GM12878 (cell line): ENCODE data around the gene TOX2. TPM values are rescaled to one million over a fixed set of nuclear protein-coding genes. Genes with fewer than 3 reads are reported as not detected.

Experiments used
- ATAC-seq: fragments of 200-7000 bp; cut with Tn5 transposase; 3 replicates; pipeline ENCODE4 v1.9.1; 2020; ENCODE audit warnings: mild to moderate bottlenecking, moderate library complexity
- BruUV-seq: library from RNA; stranded (reverse); fragments of 400-500 nt; replicated peaks from 2 replicates; lab custom pipeline; 2021; lab: Mats Ljungman, UMichigan
- CTCF ChIA-PET: fragments of 300-600 bp; sonication (Branson Sonifier 250); formaldehyde crosslinking; extraction: SDS; loops from one replicate; lab custom pipeline; 2021; ENCODE audit warnings: inconsistent platforms; lab: Yijun Ruan, JAX
- POLR2A ChIA-PET: fragments of 350-600 bp; formaldehyde crosslinking; extraction: SDS; loops from one replicate; lab custom pipeline; 2021; ENCODE audit warnings: inconsistent platforms; lab: Charles Lee
- RAD21 ChIA-PET: fragments of 300-600 bp; sonication (Branson Sonifier 250); formaldehyde crosslinking; loops from one replicate; lab custom pipeline; 2023; ENCODE audit warnings: antibody characterized with exemption; ENCODE audit not compliant: unreplicated experiment; lab: Charles Lee
- SMC1A ChIA-PET: fragments of 300-600 bp; sonication (Branson Sonifier 250); formaldehyde crosslinking; loops from one replicate; lab custom pipeline; 2023; ENCODE audit not compliant: unreplicated experiment, uncharacterized antibody; lab: Charles Lee
- DNase-seq: peaks from one replicate; pipeline ENCODE4 v3.0.0-alpha.2; 2011; ENCODE audit warnings: low read depth, low spot score
- FAIRE-seq: peaks from 3 replicates; lab custom pipeline; 2011; peaks lifted over from hg19 to GRCh38; lab: Jason Lieb, UNC
- H2AFZ ChIP-seq: 2 replicates; pipeline ENCODE4 v1.6.0; 2011; ENCODE audit warnings: low read depth, low read length, control low read depth; ENCODE audit not compliant: control insufficient read depth
- H3K27ac ChIP-seq: 2 replicates; pipeline ENCODE4 v1.5.1; 2011; ENCODE audit warnings: control low read depth; ENCODE audit not compliant: control insufficient read depth, insufficient read depth
- H3K27me3 ChIP-seq, 2 experiments: replicated peaks in 1 of 2; 2 replicates each; pipeline versions ENCODE4 v1.6.0 to v1.6.1; 2011; ENCODE audit warnings: low read length in 1 of 2; ENCODE audit not compliant: control insufficient read depth in 2 of 2, insufficient read depth in 2 of 2
- H3K36me3 ChIP-seq, 2 experiments: 2 replicates each; pipeline ENCODE4 v1.5.1; 2011; ENCODE audit warnings: low read length in 1 of 2; ENCODE audit not compliant: control insufficient read depth in 2 of 2, insufficient read depth in 2 of 2
- H3K4me1 ChIP-seq: 2 replicates; pipeline ENCODE4 v1.6.1; 2011; ENCODE audit warnings: mild to moderate bottlenecking, low read length, moderate library complexity, mixed read lengths; ENCODE audit not compliant: control insufficient read depth, insufficient read depth
- H3K4me2 ChIP-seq: 2 replicates; pipeline ENCODE4 v1.6.0; 2011; ENCODE audit warnings: control low read depth; ENCODE audit not compliant: control insufficient read depth, insufficient read depth
- H3K4me3 ChIP-seq: fragments of 200-600 bp; sonication (generic); 2 replicates; pipeline ENCODE4 v1.5.1; 2016
- H3K79me2 ChIP-seq: 2 replicates; pipeline ENCODE4 v1.6.0; 2011; ENCODE audit warnings: low read length; ENCODE audit not compliant: control insufficient read depth, insufficient read depth
- H3K9ac ChIP-seq: 2 replicates; pipeline ENCODE4 v1.8.0; 2011; ENCODE audit warnings: low read length, control low read depth, mixed read lengths; ENCODE audit not compliant: control insufficient read depth, insufficient read depth
- H3K9me3 ChIP-seq: replicated peaks from 3 replicates; pipeline ENCODE4 v1.5.1; 2011; ENCODE audit warnings: mild to moderate bottlenecking, low read length; ENCODE audit not compliant: control insufficient read depth, insufficient read depth
- H4K20me1 ChIP-seq: 2 replicates; pipeline ENCODE4 v1.6.0; 2011; ENCODE audit not compliant: control insufficient read depth, insufficient read depth
- ASH2L ChIP-seq: fragments of 300-600, 200-600 bp; sonication (generic); IDR thresholded peaks from 2 replicates; pipeline ENCODE4 v1.6.1; 2017; ENCODE audit warnings: low read depth, mild to moderate bottlenecking, borderline replicate concordance
- CEBPB ChIP-seq, 2 experiments: fragments of 150-350 bp in 1 of 2; IDR thresholded peaks; 2 replicates each; pipeline ENCODE4 v1.6.1; 2012 to 2014; ENCODE audit warnings: low read depth in 2 of 2, low read length in 2 of 2, borderline replicate concordance in 1 of 2, inconsistent platforms in 1 of 2
- CHD4 ChIP-seq: fragments of 200-600 bp; sonication (generic); IDR thresholded peaks from 2 replicates; pipeline ENCODE4 v1.6.1; 2016; ENCODE audit warnings: mild to moderate bottlenecking
- CREB1 ChIP-seq: IDR thresholded peaks from 2 replicates; pipeline ENCODE4 v1.6.1; 2012; ENCODE audit warnings: low read depth, mild to moderate bottlenecking, inconsistent platforms
- RB1 ChIP-seq: fragments of 450-650 bp; formaldehyde crosslinking; IDR thresholded peaks from 2 replicates; pipeline ENCODE4 v1.6.1; 2017; ENCODE audit warnings: mild to moderate bottlenecking, borderline replicate concordance
- SUPT20H ChIP-seq: IDR thresholded peaks from 2 replicates; pipeline ENCODE4 v1.6.1; 2011; ENCODE audit warnings: low read depth, mild to moderate bottlenecking, low read length, moderate library complexity, borderline replicate concordance; ENCODE audit not compliant: control insufficient read depth
- ZNF207 ChIP-seq: fragments of 450-650 bp; IDR thresholded peaks from 2 replicates; pipeline ENCODE4 v1.6.1; 2014; ENCODE audit warnings: antibody characterized with exemption, mild to moderate bottlenecking, borderline replicate concordance
- WGBS: methylation state at CpG from one replicate; pipeline ENCODE4 v1.1.6; 2016; ENCODE audit warnings: low lambda C conversion rate; ENCODE audit not compliant: insufficient replicate concordance, insufficient coverage; ENCODE audit errors: missing lambda C conversion rate; 5-methylcytosine and 5-hydroxymethylcytosine counted together
- in situ Hi-C: fragments of 300-500 bp; cut with MboI; formaldehyde crosslinking; loops from 9 replicates; pipeline ENCODE4 v1.14.3; 2018; ENCODE audit warnings: mixed read lengths
- intact Hi-C: fragments of 100-400 bp; cut with micrococcal nuclease; formaldehyde crosslinking; loops from one replicate; pipeline ENCODE4 v1.14.2; 2022; ENCODE audit not compliant: unreplicated experiment
- polyA plus RNA-seq, 11 experiments: library from polyadenylated mRNA; depleted of rRNA in 4 of 11; unstranded in 6 of 11; stranded (reverse) in 5 of 11; fragments of >200 nt; fragmentation: Nextera tagmentation in 4 of 11; fragmentation: Illumina TruSeq in 1 of 11; extraction: Ambion mirVana in 4 of 11; extraction: Trizol in 1 of 11; gene quantifications; 1 replicate in 1 of 11; 2 replicates in 10 of 11; pipeline versions ENCODE4 v1.2.1 to v1.2.3, GENCODE V29; 2011 to 2016; ENCODE audit warnings: inconsistent platforms in 2 of 11, missing spikeins in 2 of 11, low read depth in 1 of 11
- total RNA-seq, 4 experiments: library from RNA; depleted of rRNA in 3 of 4; stranded (reverse); fragments of >200 nt in 3 of 4; fragmentation: Illumina TruSeq in 1 of 4; extraction: Trizol in 1 of 4; gene quantifications; 2 replicates each; pipeline versions ENCODE4 v1.2.1 to v1.2.3, GENCODE V29; 2013 to 2021

TOX2 gene
- total and polyA plus RNA-seq, 10 of the 15 experiments (the other 5 are each of a cell fraction or from before 2014, with no cell fraction given) = 2.6 to 40.5 (median 7.9) TPM

DNA sequence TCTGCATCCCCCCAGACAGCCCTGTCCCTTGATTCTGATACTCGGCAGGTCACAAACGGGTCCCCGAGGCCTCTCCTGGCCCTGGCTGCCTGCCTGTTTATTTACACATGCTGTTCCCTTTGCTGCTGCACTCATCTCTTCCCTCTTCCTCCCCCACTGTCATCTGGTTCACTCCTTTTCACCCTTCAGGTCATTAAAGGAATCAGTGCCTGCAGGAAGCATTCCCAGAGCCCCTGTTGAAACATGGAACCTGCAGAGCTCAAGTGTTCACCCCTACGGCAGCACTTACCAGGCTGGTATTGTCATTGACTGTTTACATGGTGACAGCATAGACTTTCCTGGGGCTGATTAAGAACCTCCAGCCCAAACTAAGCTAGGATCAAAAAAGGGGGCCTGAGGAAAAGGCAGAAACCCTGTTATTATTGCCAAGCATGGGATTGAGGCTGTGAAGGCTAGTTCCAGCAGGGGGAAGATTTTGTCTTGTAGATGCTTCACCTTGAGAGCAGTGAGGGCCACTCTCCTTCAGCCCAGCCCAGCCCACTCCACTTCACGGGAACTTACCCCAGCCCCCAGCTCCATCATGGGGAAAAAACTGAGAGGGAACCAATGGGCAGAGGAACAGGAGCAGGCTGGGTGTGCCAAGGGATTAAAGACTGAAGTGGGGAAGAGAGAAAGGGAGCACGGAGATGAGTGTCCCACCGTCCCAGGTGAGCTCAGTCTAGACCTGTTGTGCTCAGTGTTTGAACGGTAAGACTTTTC, 199.1 kb downstream of the TOX2 start:
- H3K9ac ChIP-seq = no peak overlapping the region
- BruUV-seq = no TSS peak
- POLR2A ChIA-PET = no interaction called here
- intact Hi-C loops = no loop called here
- TF ChIP-seq RB1 (no peak), CEBPB (IDR thresholded peaks at IDR 0.05; ENCODE audit: borderline replicate concordance in 1 of 2, low read depth in 2 of 2, low read length in 2 of 2) (no peak), ZNF207 (no peak), SUPT20H (no peak), ASH2L (no peak), CHD4 (no peak), CREB1 (no peak)
- ATAC-seq (no peak), DNase-seq (no peak), FAIRE-seq (no peak)
- H3K4me2 ChIP-seq = no peak overlapping the region
- SMC1A ChIA-PET = interaction anchor here (0.7 to 1.9 kb wide), 4 partner anchors 14 to 195 kb away, joined by 3 to 11 read pairs (median 3); no protein-coding TSS in a partner anchor
- in situ Hi-C loops = no loop called here
- H3K36me3 ChIP-seq = no peaks in the 10 kb centered on the region; a peak in 1 of 4 replicates
- H4K20me1 ChIP-seq = no peaks in the 10 kb centered on the region
- WGBS = 28% methylated on average over 8 of the region's 8 CpGs
- no peaks in the 10 kb centered on the region for H3K4me1 ChIP-seq
- no peaks in the 10 kb centered on the region for H3K9me3 ChIP-seq
- RAD21 ChIA-PET = interaction anchor here (2.2 kb wide), 1 partner anchor 76 kb away, joined by 6 read pairs; no protein-coding TSS in a partner anchor
- CTCF ChIA-PET = interaction anchor here (0.7 to 9.3 kb wide), 4 partner anchors 58 to 196 kb away, joined by 3 to 196 read pairs (median 4); no protein-coding TSS in a partner anchor
- no peaks in the 10 kb centered on the region for H3K79me2 ChIP-seq
- no peak overlapping the region for H3K27ac ChIP-seq
- H3K27me3 ChIP-seq = peaks cover 0 to 2% of the 10 kb centered on the region in 2 experiments; a peak in 2 of 4 replicates
- no peak overlapping the region for H3K4me3 ChIP-seq
- H2AFZ ChIP-seq = no peak overlapping the region
